H9 (cell line): Measurements from ENCODE around the gene STARD3. TPM values are rescaled to one million over a fixed set of nuclear protein-coding genes. Genes with fewer than 3 reads are reported as not detected.

ENCODE experiments used
- DNase-seq: peaks from one replicate; pipeline ENCODE4 v3.0.0-alpha.2; 2017
- H2AFZ ChIP-seq: one replicate; pipeline ENCODE4 v1.6.1; 2013; ENCODE audit warnings: mild to moderate bottlenecking, low read length, control low read depth, moderate library complexity
- H2AK5ac ChIP-seq: 2 replicates; pipeline ENCODE4 v1.6.1; 2013; ENCODE audit warnings: low read length, control low read depth, mixed read lengths; ENCODE audit not compliant: insufficient read length
- H2BK120ac ChIP-seq: one replicate; pipeline ENCODE4 v1.6.1; 2013; ENCODE audit warnings: low read depth, mild to moderate bottlenecking, low read length, control low read depth, inconsistent platforms; ENCODE audit not compliant: poor library complexity, severe bottlenecking
- H2BK12ac ChIP-seq: 2 replicates; pipeline ENCODE4 v1.6.1; 2013; ENCODE audit warnings: low read length, control low read depth, mixed read lengths, low read depth; ENCODE audit not compliant: insufficient read length
- H2BK15ac ChIP-seq: 2 replicates; pipeline ENCODE4 v1.6.1; 2013; ENCODE audit warnings: low read depth, low read length, control low read depth
- H2BK20ac ChIP-seq: one replicate; pipeline ENCODE4 v1.6.1; 2013; ENCODE audit warnings: low read depth, mild to moderate bottlenecking, low read length, control low read depth, inconsistent platforms; ENCODE audit not compliant: poor library complexity, severe bottlenecking
- H2BK5ac ChIP-seq: 2 replicates; pipeline ENCODE4 v1.6.1; 2013; ENCODE audit warnings: low read length, control low read depth, mixed read lengths; ENCODE audit not compliant: insufficient read length
- H3K14ac ChIP-seq: 2 replicates; pipeline ENCODE4 v1.6.1; 2013; ENCODE audit warnings: low read length, control low read depth; ENCODE audit not compliant: insufficient read depth
- H3K18ac ChIP-seq: 2 replicates; pipeline ENCODE4 v1.6.1; 2013; ENCODE audit warnings: low read depth, mild to moderate bottlenecking, mixed read lengths, low read length, control low read depth; ENCODE audit not compliant: insufficient read length
- H3K23ac ChIP-seq: 2 replicates; pipeline ENCODE4 v1.6.1; 2013; ENCODE audit warnings: low read length, control low read depth, mixed read lengths, low read depth; ENCODE audit not compliant: insufficient read length
- H3K23me2 ChIP-seq: 2 replicates; pipeline ENCODE4 v1.6.1; 2013; ENCODE audit warnings: low read depth, mild to moderate bottlenecking, mixed read lengths, low read length, control low read depth; ENCODE audit not compliant: insufficient read length, poor library complexity, severe bottlenecking
- H3K27ac ChIP-seq: 2 replicates; pipeline ENCODE4 v1.5.1; 2013; ENCODE audit warnings: low read length, control low read depth, mixed read lengths, low read depth; ENCODE audit not compliant: insufficient read length
- H3K27me3 ChIP-seq: 2 replicates; pipeline ENCODE4 v1.6.1; 2013; ENCODE audit warnings: low read length, control low read depth, inconsistent platforms; ENCODE audit not compliant: insufficient read depth
- H3K4ac ChIP-seq: 2 replicates; pipeline ENCODE4 v1.6.1; 2013; ENCODE audit warnings: low read depth, mild to moderate bottlenecking, control low read depth, inconsistent platforms, low read length, moderate library complexity
- H3K4me1 ChIP-seq: 2 replicates; pipeline ENCODE4 v1.6.1; 2013; ENCODE audit warnings: low read length, control low read depth, inconsistent platforms; ENCODE audit not compliant: insufficient read depth
- H3K4me2 ChIP-seq: 2 replicates; pipeline ENCODE4 v1.6.1; 2013; ENCODE audit warnings: low read length, control low read depth, mixed read lengths; ENCODE audit not compliant: insufficient read length, insufficient read depth
- H3K56ac ChIP-seq: 2 replicates; pipeline ENCODE4 v1.6.1; 2013; ENCODE audit warnings: low read depth, mild to moderate bottlenecking, mixed read lengths, low read length, control low read depth; ENCODE audit not compliant: insufficient read length
- H3K79me1 ChIP-seq: 2 replicates; pipeline ENCODE4 v1.6.1; 2013; ENCODE audit warnings: low read depth, mild to moderate bottlenecking, moderate library complexity, low read length, control low read depth, inconsistent platforms; ENCODE audit not compliant: insufficient read depth, poor library complexity, severe bottlenecking
- H3K79me2 ChIP-seq: 2 replicates; pipeline ENCODE4 v1.6.1; 2013; ENCODE audit warnings: low read length, control low read depth, inconsistent platforms; ENCODE audit not compliant: insufficient read depth
- H3K9ac ChIP-seq: 2 replicates; pipeline ENCODE4 v1.6.1; 2013; ENCODE audit warnings: low read length, control low read depth, mixed read lengths; ENCODE audit not compliant: insufficient read length; ENCODE audit errors: extremely low read depth
- H3K9me3 ChIP-seq: one replicate; pipeline ENCODE4 v1.6.1; 2013; ENCODE audit warnings: low read depth, low read length, inconsistent platforms; ENCODE audit not compliant: control insufficient read depth
- H3T11ph ChIP-seq: one replicate; pipeline ENCODE4 v1.6.1; 2013; ENCODE audit warnings: mild to moderate bottlenecking, low read length, control low read depth, inconsistent platforms
- H4K20me1 ChIP-seq: one replicate; pipeline ENCODE4 v1.6.1; 2013; ENCODE audit not compliant: control insufficient read depth, insufficient read length, insufficient read depth
- H4K5ac ChIP-seq: 2 replicates; pipeline ENCODE4 v1.6.1; 2013; ENCODE audit warnings: low read depth, mild to moderate bottlenecking, mixed read lengths, low read length, control low read depth; ENCODE audit not compliant: insufficient read length
- H4K8ac ChIP-seq: replicated peaks from 2 replicates; pipeline ENCODE4 v1.6.1; 2013; ENCODE audit warnings: low read length, control low read depth, mixed read lengths, low read depth; ENCODE audit not compliant: insufficient read length
- H4K91ac ChIP-seq: 2 replicates; pipeline ENCODE4 v1.6.1; 2013; ENCODE audit warnings: low read depth, mild to moderate bottlenecking, moderate library complexity, mixed read lengths, low read length, control low read depth; ENCODE audit not compliant: insufficient read length
- H3K27ac Mint-ChIP-seq, 3 experiments: 2 replicates in 2 of 3; 3 replicates in 1 of 3; pipeline ENCODE4 v1.8.0; 2020 to 2021; ENCODE audit warnings: mixed read lengths in 3 of 3, mild to moderate bottlenecking in 1 of 3, moderate library complexity in 1 of 3
- H3K27me3 Mint-ChIP-seq: 2 replicates; pipeline ENCODE4 v1.8.0; 2021; ENCODE audit warnings: low read depth, mild to moderate bottlenecking, moderate library complexity, mixed read lengths
- H3K36me3 Mint-ChIP-seq, 3 experiments: 2 replicates in 2 of 3; 3 replicates in 1 of 3; pipeline ENCODE4 v1.8.0; 2020 to 2021; ENCODE audit warnings: low read depth in 3 of 3, mixed read lengths in 3 of 3; ENCODE audit not compliant: insufficient read depth in 1 of 3
- H3K4me1 Mint-ChIP-seq, 2 experiments: 2 replicates each; pipeline ENCODE4 v1.8.0; 2020; ENCODE audit warnings: mixed read lengths in 2 of 2
- H3K4me3 Mint-ChIP-seq, 2 experiments: 2 replicates in 1 of 2; 3 replicates in 1 of 2; pipeline ENCODE4 v1.8.0; 2020 to 2021; ENCODE audit warnings: mild to moderate bottlenecking in 2 of 2, mixed read lengths in 2 of 2, moderate library complexity in 1 of 2
- H3K9me3 Mint-ChIP-seq, 2 experiments: 2 replicates in 1 of 2; 3 replicates in 1 of 2; pipeline ENCODE4 v1.8.0; 2020; ENCODE audit warnings: mild to moderate bottlenecking in 2 of 2, mixed read lengths in 2 of 2, moderate library complexity in 1 of 2
- CTCF ChIP-seq: fragments of 200-600 bp; sonication (generic); conservative IDR thresholded peaks from 3 replicates; pipeline ENCODE4 v1.8.0; 2021; ENCODE audit warnings: antibody characterized with exemption, mild to moderate bottlenecking
- WGBS: extraction: QIAGEN DNeasy Blood & Tissue Kit; methylation state at CpG from one replicate; pipeline ENCODE4 v1.1.7; 2013; ENCODE audit warnings: missing lambda C conversion rate, low lambda C conversion rate, mixed read lengths; ENCODE audit not compliant: insufficient read length; ENCODE audit errors: extremely low coverage; 5-methylcytosine and 5-hydroxymethylcytosine counted together
- total RNA-seq: library from RNA; stranded (reverse); gene quantifications from 2 replicates; pipeline ENCODE4 v1.2.1, GENCODE V29; 2021

STARD3 gene
- total RNA-seq, 1 experiment from 2014 or later: 51.3 TPM

- no peak overlapping the region for H3K4me2 ChIP-seq
- Mint-ChIP-seq H3K36me3 (no peaks in the 10 kb centered on the region), H3K27ac (no peak overlapping the region), H3K9me3 (peaks cover 4% of the 10 kb centered on the region in 2 experiments; a peak in 2 of 5 replicates), H3K4me1 (peaks cover 22 to 67% of the 10 kb centered on the region in 2 experiments), H3K27me3 (peaks cover 100% of the 10 kb centered on the region), H3K4me3 (peak overlapping the region in 1 of 2 experiments; percentile 65; a peak in 2 of 5 replicates)
- H3K79me2 ChIP-seq: no peaks in the 10 kb centered on the region
- H2BK12ac ChIP-seq: no peak overlapping the region
- H4K5ac ChIP-seq: no peak overlapping the region
- no CpG with 5 or more reads among the region's 13 CpGs for WGBS
- no peaks in the 10 kb centered on the region for H3K23me2 ChIP-seq
- no peak overlapping the region for H3K27ac ChIP-seq
- no peak overlapping the region for H2BK120ac ChIP-seq
- no peak for TF ChIP-seq CTCF
- no peak overlapping the region for H2AK5ac ChIP-seq
- H4K20me1 ChIP-seq: no peaks in the 10 kb centered on the region
- no peak overlapping the region for H2BK15ac ChIP-seq
- H3K9me3 ChIP-seq: no peaks in the 10 kb centered on the region
- H4K91ac ChIP-seq: no peak overlapping the region
- H3K9ac ChIP-seq: no peak overlapping the region
- no peaks in the 10 kb centered on the region for H3K79me1 ChIP-seq
- H4K8ac ChIP-seq: no peak overlapping the region
- no peak for DNase-seq
- no peak overlapping the region for H3K14ac ChIP-seq
- H3K4ac ChIP-seq: no peak overlapping the region
- no peak overlapping the region for H2AFZ ChIP-seq
- no peak overlapping the region for H2BK20ac ChIP-seq
- 0 out of 2 replicates have a peak, but pooled peaks cover 4% of the 10 kb centered on the region for H3K4me1 ChIP-seq
- H3K56ac ChIP-seq: no peak overlapping the region
- H3K27me3 ChIP-seq: peaks cover 92% of the 10 kb centered on the region
- H3K23ac ChIP-seq: no peak overlapping the region
- no peak overlapping the region for H3K18ac ChIP-seq
- H3T11ph ChIP-seq: no peak overlapping the region
- H2BK5ac ChIP-seq: no peak overlapping the region
These were observed 38.9 kb upstream of the STARD3 start for GRCh38 chr17:39598047-39598481.
